B cell (primary cell): ENCODE data around the gene NXNL2. TPM values are rescaled to one million over a fixed set of nuclear protein-coding genes. Genes with fewer than 3 reads are reported as not detected.

Experiments
- ATAC-seq: fragments of 200-7000 bp; cut with Tn5 transposase; one replicate; pipeline ENCODE4 v1.10.0; 2021; ENCODE audit warnings: low read depth, mild to moderate bottlenecking, moderate number of reproducible peaks, moderate library complexity
- CTCF ChIA-PET: fragments of 350-600 bp; sonication (Branson Sonifier 250); formaldehyde crosslinking; loops from one replicate; lab custom pipeline; 2021; ENCODE audit warnings: antibody characterized with exemption, inconsistent platforms; lab: Charles Lee
- POLR2A ChIA-PET: fragments of 350-600 bp; sonication (Branson Sonifier 250); formaldehyde crosslinking; loops from one replicate; lab custom pipeline; 2021; ENCODE audit warnings: antibody characterized with exemption; lab: Charles Lee
- DNase-seq: peaks from one replicate; pipeline ENCODE4 v3.0.0; 2013
- H2AFZ ChIP-seq: 2 replicates; pipeline ENCODE4 v1.6.1; 2012; ENCODE audit warnings: mild to moderate bottlenecking, low read depth, low read length; ENCODE audit not compliant: insufficient read depth, poor library complexity, severe bottlenecking
- H3K27ac ChIP-seq, 2 donors: 1 replicate in 1 of 2; 2 replicates in 1 of 2; pipeline ENCODE4 v1.5.1; 2012 to 2013; ENCODE audit warnings: low read length in 2 of 2, mild to moderate bottlenecking in 2 of 2, moderate library complexity in 1 of 2
- H3K27me3 ChIP-seq, 4 experiments: fragments of 200-600 bp in 1 of 4; sonication (generic) in 1 of 4; replicated peaks in 1 of 4; 1 replicate in 2 of 4; 2 replicates in 2 of 4; pipeline versions ENCODE4 v1.6.1 to v1.7.0; 2013 to 2016; ENCODE audit warnings: low read length in 3 of 4, mild to moderate bottlenecking in 2 of 4, mixed read lengths in 1 of 4, moderate library complexity in 1 of 4; ENCODE audit not compliant: insufficient read depth in 4 of 4, control insufficient read depth in 3 of 4; ENCODE audit errors: control extremely low read depth in 1 of 4
- H3K36me3 ChIP-seq, 2 experiments: replicated peaks in 1 of 2; 1 replicate in 1 of 2; 2 replicates in 1 of 2; pipeline versions ENCODE4 v1.6.1 to v1.7.1; 2013; ENCODE audit warnings: low read length in 1 of 2; ENCODE audit not compliant: insufficient read depth in 2 of 2, control insufficient read depth in 1 of 2; ENCODE audit errors: control extremely low read depth in 1 of 2, extremely low read depth in 1 of 2
- H3K4me1 ChIP-seq, 2 donors: fragments of 200-600 bp in 1 of 2; sonication (generic) in 1 of 2; 1 replicate in 1 of 2; 2 replicates in 1 of 2; pipeline versions ENCODE4 v1.5.1 to v1.6.1; 2013 to 2017; ENCODE audit warnings: low read length in 2 of 2; ENCODE audit not compliant: control insufficient read depth in 2 of 2, insufficient read depth in 2 of 2
- H3K4me2 ChIP-seq: replicated peaks from 2 replicates; pipeline ENCODE3; 2012; ENCODE audit warnings: mild to moderate bottlenecking, low read depth, low read length; ENCODE audit not compliant: poor library complexity, severe bottlenecking
- H3K4me3 ChIP-seq, 5 experiments: fragments of 200-600 bp in 1 of 5; sonication (generic) in 1 of 5; 1 replicate in 3 of 5; 2 replicates in 2 of 5; pipeline versions ENCODE4 v1.5.1 to v1.7.0; 2011 to 2016; ENCODE audit warnings: low read length in 4 of 5, mild to moderate bottlenecking in 4 of 5, low read depth in 2 of 5, control low read depth in 1 of 5, moderate library complexity in 1 of 5; ENCODE audit not compliant: insufficient read depth in 1 of 5; ENCODE audit errors: control extremely low read depth in 1 of 5, extremely low read depth in 1 of 5
- H3K79me2 ChIP-seq: fragments of 200-600 bp; sonication (generic); one replicate; pipeline ENCODE4 v1.6.0; 2016; ENCODE audit warnings: low read length; ENCODE audit not compliant: control insufficient read depth, insufficient read depth
- H3K9ac ChIP-seq: fragments of 200-600 bp; sonication (generic); 2 replicates; pipeline ENCODE4 v1.6.1; 2017; ENCODE audit warnings: mild to moderate bottlenecking, low read length, moderate library complexity
- H3K9me3 ChIP-seq, 3 donors: one replicate each; pipeline versions ENCODE4 v1.6.1 to v1.7.1; 2013; ENCODE audit warnings: low read length in 2 of 3; ENCODE audit not compliant: control insufficient read depth in 2 of 3, insufficient read depth in 1 of 3; ENCODE audit errors: control extremely low read depth in 1 of 3
- H4K20me1 ChIP-seq: 2 replicates; pipeline ENCODE4 v1.6.0; 2012; ENCODE audit warnings: mild to moderate bottlenecking, low read length; ENCODE audit not compliant: insufficient read depth, control insufficient read depth, poor library complexity, severe bottlenecking
- H3K27ac Mint-ChIP-seq: one replicate; pipeline ENCODE4 v1.8.0; 2021; ENCODE audit warnings: mixed read lengths
- H3K27me3 Mint-ChIP-seq: one replicate; pipeline ENCODE4 v1.8.0; 2021; ENCODE audit warnings: mixed read lengths
- H3K4me1 Mint-ChIP-seq: one replicate; pipeline ENCODE4 v1.8.0; 2021; ENCODE audit warnings: mixed read lengths
- H3K4me3 Mint-ChIP-seq: one replicate; pipeline ENCODE4 v1.8.0; 2021; ENCODE audit warnings: mixed read lengths
- H3K9me3 Mint-ChIP-seq: one replicate; pipeline ENCODE4 v1.8.0; 2022; ENCODE audit warnings: mixed read lengths; ENCODE audit not compliant: insufficient read depth
- CTCF ChIP-seq: fragments of 200-600 bp; IDR thresholded peaks from one replicate; pipeline ENCODE4 v1.8.0; 2022; ENCODE audit warnings: antibody characterized with exemption, mild to moderate bottlenecking
- EZH2 ChIP-seq: IDR thresholded peaks from 2 replicates; pipeline ENCODE4 v1.6.1; 2012; ENCODE audit warnings: borderline replicate concordance, low read depth, mild to moderate bottlenecking, moderate library complexity, low read length; ENCODE audit not compliant: insufficient read depth, poor library complexity, severe bottlenecking
- WGBS: methylation state at CpG from one replicate; pipeline ENCODE4 v1.1.5; 2013; ENCODE audit warnings: missing lambda C conversion rate; ENCODE audit not compliant: insufficient coverage; 5-methylcytosine and 5-hydroxymethylcytosine counted together
- intact Hi-C: fragments of 100-400 bp; cut with micrococcal nuclease; formaldehyde crosslinking; loops from one replicate; pipeline ENCODE4 v1.10.0; 2022
- polyA plus RNA-seq: library from polyadenylated mRNA; depleted of rRNA; stranded (reverse); fragments of >200 nt; gene quantifications from 2 replicates; pipeline ENCODE4 v1.2.3, GENCODE V29; 2012
- total RNA-seq, 2 donors: library from RNA; stranded (reverse); fragments of 120-200 nt in 1 of 2; gene quantifications; 1 replicate in 1 of 2; 2 replicates in 1 of 2; pipeline versions ENCODE4 v1.2.3 to v1.2.4, GENCODE V29; 2013 to 2022

The NXNL2 gene
- total and polyA plus RNA-seq, 2 donors (not counting 1 experiment from before 2014, with no cell fraction given) = not detected

- intact Hi-C loops = no loop called here
- no peak overlapping the region for H2AFZ ChIP-seq
- 25% methylated on average over 5 of the region's 10 CpGs for WGBS
- ChIA-PET CTCF (interaction anchor here (0.6 kb wide), 1 partner anchor 701 kb away, joined by 3 read pairs; no protein-coding TSS in a partner anchor), POLR2A (no interaction called here)
- ATAC-seq = no peak
- H3K9ac ChIP-seq = no peak overlapping the region
- peaks cover 2% of the 10 kb centered on the region for H3K4me1 Mint-ChIP-seq
- no peak overlapping the region for H3K27ac Mint-ChIP-seq
- H3K79me2 ChIP-seq = no peaks in the 10 kb centered on the region
- no peaks in the 10 kb centered on the region for H4K20me1 ChIP-seq
- H3K27me3 Mint-ChIP-seq = peaks cover 21% of the 10 kb centered on the region
- H3K4me2 ChIP-seq = no peak overlapping the region
- no peak for DNase-seq
- H3K9me3 Mint-ChIP-seq = no peaks in the 10 kb centered on the region
- TF ChIP-seq EZH2 = no peak
- no peak for TF ChIP-seq CTCF
- peaks cover 10 to 12% of the 10 kb centered on the region in 2 donors for H3K4me1 ChIP-seq
- H3K27ac ChIP-seq = no peak overlapping the region
- H3K27me3 ChIP-seq = peaks cover 0 to 37% (median 14%) of the 10 kb centered on the region in 4 experiments
- H3K4me3 ChIP-seq = no peak overlapping the region
- H3K9me3 ChIP-seq = peaks cover 0 to 13% (median 0%) of the 10 kb centered on the region in 3 donors
- no peaks in the 10 kb centered on the region for H3K36me3 ChIP-seq
- no peak overlapping the region for H3K4me3 Mint-ChIP-seq
These were observed 5.3 kb downstream of the NXNL2 start for GRCh38 chr9:88540251-88540763.

- DNase-seq = no peak
- Mint-ChIP-seq H3K27me3 (peaks cover 3% of the 10 kb centered on the region), H3K4me3 (no peak overlapping the region), H3K4me1 (peaks cover 2% of the 10 kb centered on the region), H3K9me3 (no peaks in the 10 kb centered on the region), H3K27ac (no peak overlapping the region)
- Histone ChIP-seq H3K9ac (no peak overlapping the region), H3K79me2 (no peaks in the 10 kb centered on the region), H4K20me1 (no peaks in the 10 kb centered on the region), H3K4me3 (no peak overlapping the region), H3K4me1 (no peaks in the 10 kb centered on the region), H3K27ac (no peak overlapping the region), H3K9me3 (peaks cover 0 to 3% (median 0%) of the 10 kb centered on the region in 3 donors), H3K36me3 (no peaks in the 10 kb centered on the region), H3K27me3 (peaks cover 0 to 3% (median 0%) of the 10 kb centered on the region in 4 experiments), H3K4me2 (no peak overlapping the region), H2AFZ (no peak overlapping the region)
- intact Hi-C loops = no loop called here
- ChIA-PET POLR2A (no interaction called here), CTCF (no interaction called here)
- TF ChIP-seq CTCF (no peak), EZH2 (no peak)
- 92% methylated on average over 9 of the region's 11 CpGs for WGBS
- no peak for ATAC-seq
These were observed 9.3 kb downstream of the NXNL2 start for GRCh38 chr9:88544245-88544644.
